Naive thymus-derived CD8-positive, alpha-beta T cell (primary cell): ENCODE data around the gene ANO8. TPM values are rescaled to one million over a fixed set of nuclear protein-coding genes. Genes with fewer than 3 reads are reported as not detected.
A peak's percentile ranks its signal among the peaks of the same experiment; 100 is the strongest.

Experiments used
- ATAC-seq, 2 donors: fragments of 150-1000 bp; cut with Tn5 transposase in 1 of 2; sonication (Bioruptor Pico), chemical (Tn5 transposase) in 1 of 2; 1 replicate in 1 of 2; 2 replicates in 1 of 2; pipeline ENCODE4 v1.10.0; 2021; ENCODE audit warnings: mild to moderate bottlenecking in 2 of 2, moderate library complexity in 2 of 2
- POLR2A ChIA-PET: fragments of 350-600 bp; sonication (Branson Sonifier 250); formaldehyde crosslinking; loops from one replicate; lab custom pipeline; 2021; ENCODE audit warnings: antibody characterized with exemption; lab: Charles Lee
- DNase-seq, 10 donors: peaks; one replicate each; pipeline versions ENCODE4 v3.0.0 to v3.0.0-alpha.2; 2020 to 2022
- H3K27ac Mint-ChIP-seq, 10 donors: one replicate each; pipeline ENCODE4 v1.8.0; 2020 to 2022; ENCODE audit warnings: mild to moderate bottlenecking in 10 of 10, mixed read lengths in 10 of 10, moderate library complexity in 4 of 10, inconsistent platforms in 1 of 10
- H3K27me3 Mint-ChIP-seq, 5 donors: one replicate each; pipeline ENCODE4 v1.8.0; 2021 to 2022; ENCODE audit warnings: mixed read lengths in 5 of 5
- H3K36me3 Mint-ChIP-seq, 3 donors: one replicate each; pipeline ENCODE4 v1.8.0; 2020 to 2022; ENCODE audit warnings: mixed read lengths in 3 of 3, mild to moderate bottlenecking in 2 of 3, inconsistent platforms in 1 of 3
- H3K4me1 Mint-ChIP-seq, 4 donors: one replicate each; pipeline ENCODE4 v1.8.0; 2021 to 2022; ENCODE audit warnings: mixed read lengths in 4 of 4
- H3K4me3 Mint-ChIP-seq, 10 donors: one replicate each; pipeline ENCODE4 v1.8.0; 2020 to 2022; ENCODE audit warnings: mild to moderate bottlenecking in 10 of 10, mixed read lengths in 10 of 10, moderate library complexity in 6 of 10, inconsistent platforms in 1 of 10
- H3K9me3 Mint-ChIP-seq, 9 donors: one replicate each; pipeline ENCODE4 v1.8.0; 2020 to 2022; ENCODE audit warnings: mixed read lengths in 9 of 9, mild to moderate bottlenecking in 3 of 9, inconsistent platforms in 1 of 9, moderate library complexity in 1 of 9
- polyA plus RNA-seq, 3 donors: library from polyadenylated mRNA; unstranded; fragments of 300-500 nt; fragmentation: Illumina TruSeq; gene quantifications; one replicate each; pipeline ENCODE4 v1.2.3, GENCODE V29; 2021
- total RNA-seq, 8 experiments: library from RNA in 2 of 8; stranded (reverse) in 2 of 8; gene quantifications; one replicate each; pipeline ENCODE4 v1.2.3 and lab custom pipeline; 2021 to 2026

The ANO8 gene
- total and polyA plus RNA-seq, 5 experiments from 2014 or later, result 0.08 to 18.4 (median 0.29) TPM

DNA sequence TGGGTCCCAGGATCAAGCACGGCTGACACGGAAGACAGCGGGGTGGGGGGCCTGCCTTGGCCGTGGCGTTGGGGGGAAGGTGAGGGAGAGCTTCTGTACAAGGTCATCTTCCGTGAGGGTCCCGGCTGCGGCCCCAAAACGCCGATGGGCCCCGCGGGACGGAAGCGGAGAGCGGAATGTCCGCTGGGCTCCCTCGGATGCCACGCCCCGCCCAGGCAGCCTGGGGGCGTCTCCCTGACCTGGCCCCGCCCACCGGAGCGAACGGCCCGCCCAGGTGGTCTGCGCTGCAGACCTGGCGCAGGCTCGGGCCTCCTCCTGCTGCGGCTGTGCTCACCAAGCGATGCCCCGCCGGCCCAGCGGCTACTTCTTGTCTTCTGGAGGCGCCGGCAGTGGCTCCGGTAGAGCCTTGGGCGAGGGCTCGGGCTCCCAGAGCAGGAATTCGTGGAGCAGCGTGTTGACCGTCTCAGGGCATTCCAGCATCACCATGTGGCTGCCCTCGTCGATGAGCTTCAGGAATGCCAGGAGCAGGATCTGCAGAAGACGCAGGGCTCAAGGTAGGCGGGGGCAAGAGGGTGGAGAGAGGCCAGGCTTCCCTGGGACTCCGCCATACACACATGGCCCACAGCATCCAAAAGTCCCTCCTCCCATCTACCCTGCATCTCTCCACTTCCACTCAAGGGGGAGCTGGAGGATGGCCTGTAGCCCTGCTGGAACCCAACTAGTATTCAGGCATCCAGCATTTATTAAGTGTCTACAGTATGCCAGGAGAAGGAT, 42.2 kb downstream of the ANO8 start:
- Mint-ChIP-seq H3K4me1 (peaks cover 0 to 13% (median 6%) of the 10 kb centered on the region in 4 donors), H3K27ac (peak overlapping the region in 9 of 10 donors; percentile 16 to 94 (median 80)), H3K36me3 (peaks cover 0 to 8% (median 0%) of the 10 kb centered on the region in 3 donors), H3K9me3 (no peaks in the 10 kb centered on the region), H3K4me3 (peak overlapping the region; percentile 87 to 94 (median 90)), H3K27me3 (peaks cover 0 to 1% (median under 1%) of the 10 kb centered on the region in 5 donors)
- peak; percentile 95 to 97 for ATAC-seq
- POLR2A ChIA-PET, result interaction anchor here (0.6 to 2.2 kb wide), 13 partner anchors 10 to 512 kb away, joined by 3 to 21 read pairs (median 5); partner anchors contain the start of genes ABHD8, ANKLE1, BABAM1 and BST2
- peak; percentile 69 to 86 (median 79) for DNase-seq

DNA sequence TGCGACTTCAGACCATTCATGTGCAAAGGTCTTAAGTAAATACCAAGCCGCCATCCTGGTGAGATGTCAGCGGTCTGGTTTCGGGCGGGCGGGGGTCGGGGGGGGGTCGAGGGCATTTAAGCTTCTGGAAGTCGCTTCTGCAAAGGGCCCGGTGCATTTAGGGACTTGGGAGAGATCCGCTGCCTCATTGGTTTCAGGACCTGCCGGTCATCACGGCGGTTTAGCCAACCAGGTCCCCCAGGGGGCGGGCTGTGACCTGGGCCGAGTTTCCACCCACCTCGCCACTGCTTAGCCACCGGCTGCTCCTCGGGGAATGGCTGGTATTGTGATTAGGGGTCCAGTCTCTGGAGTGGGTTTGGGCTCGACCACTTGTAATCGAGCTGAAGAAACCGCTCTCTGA, 45.2 kb downstream of the ANO8 start:
- Mint-ChIP-seq H3K36me3 (no peaks in the 10 kb centered on the region), H3K4me3 (no peak overlapping the region), H3K9me3 (no peaks in the 10 kb centered on the region), H3K27me3 (peaks cover 0 to 2% (median 1%) of the 10 kb centered on the region in 5 donors), H3K4me1 (peaks cover 0 to 9% (median 5%) of the 10 kb centered on the region in 4 donors), H3K27ac (no peak overlapping the region)
- DNase-seq (peak in 3 of 10 donors; percentile 17 to 54 (median 31)), ATAC-seq (no peak)
- POLR2A ChIA-PET, result interaction anchor here (0.6 to 0.7 kb wide), 2 partner anchors 31 to 223 kb away, joined by 3 read pairs; no protein-coding TSS in a partner anchor

DNA sequence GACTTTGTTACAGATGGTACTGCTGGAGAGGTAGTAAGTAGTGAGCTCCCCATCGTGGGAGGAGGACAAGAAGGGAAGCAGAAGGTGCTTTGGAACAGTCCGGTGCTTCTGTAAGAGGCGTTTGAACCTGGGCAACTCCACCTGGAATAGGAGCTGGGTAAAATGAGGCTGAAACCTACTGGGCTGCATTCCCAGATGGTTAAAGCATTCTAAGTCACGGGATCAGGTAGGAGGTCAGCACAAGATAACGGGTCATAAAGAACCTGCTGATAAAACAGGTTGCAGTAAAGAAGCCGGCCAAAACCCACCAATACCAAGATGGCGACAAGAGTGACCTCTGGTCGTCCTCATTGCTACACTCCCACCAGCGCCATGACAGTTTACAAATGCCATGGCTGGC, 47.9 kb downstream of the ANO8 start:
- peaks cover 2 to 8% (median 5%) of the 10 kb centered on the region in 4 donors for H3K4me1 Mint-ChIP-seq
- H3K36me3 Mint-ChIP-seq, result no peaks in the 10 kb centered on the region
- DNase-seq (no peak), ATAC-seq (no peak)
- H3K9me3 Mint-ChIP-seq, result no peaks in the 10 kb centered on the region
- peaks cover 0 to 2% (median 1%) of the 10 kb centered on the region in 5 donors for H3K27me3 Mint-ChIP-seq
- POLR2A ChIA-PET, result no interaction called here
- no peak overlapping the region for H3K4me3 Mint-ChIP-seq
- H3K27ac Mint-ChIP-seq, result peak overlapping the region in 1 of 10 donors; percentile 73

DNA sequence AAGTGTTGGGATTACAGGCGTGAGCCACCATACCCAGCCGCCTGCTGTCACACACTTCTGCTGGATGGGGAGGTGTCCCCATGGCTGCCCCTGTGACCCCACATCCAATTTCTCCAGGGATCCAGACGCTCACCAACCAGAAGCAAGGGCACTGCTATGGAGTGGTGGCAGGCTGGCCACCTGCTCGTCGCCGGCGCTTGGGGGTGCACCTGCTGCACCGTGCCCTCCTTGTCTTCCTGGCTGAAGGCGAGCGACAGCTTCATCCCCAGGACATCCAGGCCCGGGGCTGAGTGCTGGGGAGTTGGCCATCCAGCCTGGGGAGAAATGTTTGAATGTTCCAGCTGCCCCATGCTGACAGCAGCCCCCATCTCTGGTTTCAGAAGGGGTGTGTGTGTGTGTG, 48.4 kb downstream of the ANO8 start:
- Mint-ChIP-seq H3K4me1 (peaks cover 4 to 10% (median 6%) of the 10 kb centered on the region in 4 donors), H3K27ac (no peak overlapping the region), H3K27me3 (peaks cover 0 to 2% (median 1%) of the 10 kb centered on the region in 5 donors), H3K4me3 (no peak overlapping the region), H3K9me3 (no peaks in the 10 kb centered on the region), H3K36me3 (no peaks in the 10 kb centered on the region)
- POLR2A ChIA-PET, result no interaction called here
- DNase-seq (no peak), ATAC-seq (no peak)

DNA sequence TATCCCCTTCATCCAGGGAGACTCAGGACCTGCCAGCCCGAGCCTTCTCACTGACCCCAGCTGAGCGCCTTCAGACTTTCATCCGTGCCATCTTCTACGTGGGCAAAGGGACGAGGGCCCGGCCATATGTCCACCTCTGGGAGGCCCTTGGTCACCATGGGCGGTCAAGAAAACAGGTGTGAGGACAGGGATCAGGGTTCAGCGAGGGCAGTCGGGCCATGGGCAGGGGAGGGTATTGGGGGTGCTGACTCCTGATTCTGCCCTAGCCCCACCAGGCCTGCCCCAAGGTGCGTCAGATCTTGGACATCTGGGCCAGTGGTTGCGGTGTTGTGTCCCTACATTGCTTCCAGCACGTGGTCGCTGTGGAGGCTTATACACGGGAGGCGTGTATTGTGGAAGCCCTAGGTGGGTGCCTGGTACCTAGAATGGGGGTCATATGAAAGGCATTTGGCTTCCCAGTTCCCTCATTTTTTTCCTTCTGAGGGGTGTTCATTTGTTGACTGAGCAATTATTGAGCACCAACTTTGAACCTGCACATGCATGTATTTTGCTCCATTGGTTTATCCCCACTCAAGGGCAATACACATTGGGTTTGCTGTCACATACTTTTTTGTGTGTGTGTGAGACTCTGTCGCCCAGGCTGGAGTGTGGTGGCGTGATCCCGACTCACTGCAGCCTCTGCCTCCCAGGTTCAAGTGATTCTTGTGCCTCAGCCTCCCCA, 49.1 kb downstream of the ANO8 start:
- Mint-ChIP-seq H3K36me3 (no peaks in the 10 kb centered on the region), H3K4me3 (peak overlapping the region in 1 of 10 donors; percentile 60), H3K9me3 (no peaks in the 10 kb centered on the region), H3K4me1 (peaks cover 4 to 11% (median 6%) of the 10 kb centered on the region in 4 donors), H3K27me3 (peaks cover 0 to 2% (median 1%) of the 10 kb centered on the region in 5 donors), H3K27ac (no peak overlapping the region)
- POLR2A ChIA-PET, result interaction anchor here (0.5 kb wide), 1 partner anchor 20 kb away, joined by 10 read pairs; no protein-coding TSS in a partner anchor
- no peak for DNase-seq
- ATAC-seq, result no peak

DNA sequence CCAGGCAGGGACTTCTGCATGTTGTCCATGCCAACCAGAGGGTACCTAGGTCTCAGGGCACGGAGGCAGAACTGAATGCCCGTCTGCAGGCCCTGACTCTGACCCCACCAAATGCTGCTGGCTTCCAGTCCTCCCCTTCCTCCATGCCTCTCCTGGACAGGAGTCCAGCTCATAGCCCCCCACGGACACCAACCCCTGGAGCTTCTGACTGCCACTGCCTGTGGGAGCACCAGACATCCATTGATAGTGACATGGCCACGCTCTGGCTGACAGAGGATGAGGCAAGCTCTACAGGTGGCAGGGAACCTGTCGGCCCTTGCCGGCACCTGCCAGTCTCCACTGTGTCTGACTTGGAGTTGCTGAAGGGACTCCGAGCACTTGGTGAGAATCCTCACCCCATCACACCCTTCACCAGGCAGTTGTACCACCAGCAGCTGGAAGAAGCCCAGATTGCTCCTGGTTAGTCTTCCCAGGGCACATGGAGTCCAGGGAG, 51.1 kb downstream of the ANO8 start:
- POLR2A ChIA-PET, result interaction anchor here (0.6 kb wide), 1 partner anchor 79 kb away, joined by 4 read pairs; no protein-coding TSS in a partner anchor
- Mint-ChIP-seq H3K4me1 (peaks cover 4 to 9% (median 6%) of the 10 kb centered on the region in 4 donors), H3K36me3 (peaks cover 0 to 3% (median 0%) of the 10 kb centered on the region in 3 donors), H3K4me3 (peak overlapping the region in 7 of 10 donors; percentile 28 to 81 (median 59)), H3K9me3 (no peaks in the 10 kb centered on the region), H3K27me3 (peaks cover 0 to 2% (median 1%) of the 10 kb centered on the region in 5 donors), H3K27ac (peak overlapping the region in 2 of 10 donors; percentile 20 to 43)
- ATAC-seq, result no peak
- no peak for DNase-seq

DNA sequence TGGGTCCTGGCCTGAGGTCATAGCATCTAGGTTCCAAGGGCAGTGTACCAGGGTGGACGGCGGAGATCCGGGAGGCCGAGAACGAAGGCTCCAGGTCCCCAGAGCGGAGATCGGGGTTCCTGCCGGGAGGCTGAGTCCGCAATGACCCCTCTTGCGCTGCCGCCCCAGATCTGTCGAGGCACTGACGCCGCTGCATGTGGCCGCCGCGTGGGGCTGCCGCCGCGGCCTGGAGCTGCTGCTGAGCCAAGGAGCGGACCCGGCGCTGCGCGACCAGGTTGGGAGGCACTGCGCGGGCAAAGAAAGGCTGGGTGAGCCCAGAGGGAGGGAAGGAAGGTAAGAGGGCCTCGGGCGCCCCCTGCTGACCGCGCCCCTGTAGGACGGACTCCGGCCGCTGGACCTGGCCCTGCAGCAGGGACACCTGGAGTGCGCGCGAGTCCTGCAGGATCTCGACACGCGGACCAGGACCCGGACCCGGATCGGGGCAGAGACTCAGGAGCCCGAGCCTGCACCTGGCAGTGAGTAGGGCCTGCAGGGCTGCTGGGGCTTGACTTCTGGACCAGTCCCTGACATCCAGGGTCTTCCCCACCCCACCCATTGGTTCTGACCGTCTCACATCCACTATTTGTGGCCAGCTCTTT, 52.0 kb downstream of the ANO8 start:
- ATAC-seq (peak; percentile 91 to 94), DNase-seq (peak; percentile 63 to 89 (median 78))
- Mint-ChIP-seq H3K4me1 (peaks cover 4 to 9% (median 6%) of the 10 kb centered on the region in 4 donors), H3K9me3 (no peaks in the 10 kb centered on the region), H3K36me3 (peaks cover 0 to 7% (median under 1%) of the 10 kb centered on the region in 3 donors), H3K27me3 (peaks cover 0 to 2% (median 0%) of the 10 kb centered on the region in 5 donors), H3K4me3 (peak overlapping the region; percentile 76 to 91 (median 83)), H3K27ac (no peak overlapping the region)
- POLR2A ChIA-PET, result interaction anchor here (1.5 to 3.9 kb wide), 3 partner anchors 10 to 22 kb away, joined by 4 to 20 read pairs (median 5); partner anchors contain the start of gene BABAM1

DNA sequence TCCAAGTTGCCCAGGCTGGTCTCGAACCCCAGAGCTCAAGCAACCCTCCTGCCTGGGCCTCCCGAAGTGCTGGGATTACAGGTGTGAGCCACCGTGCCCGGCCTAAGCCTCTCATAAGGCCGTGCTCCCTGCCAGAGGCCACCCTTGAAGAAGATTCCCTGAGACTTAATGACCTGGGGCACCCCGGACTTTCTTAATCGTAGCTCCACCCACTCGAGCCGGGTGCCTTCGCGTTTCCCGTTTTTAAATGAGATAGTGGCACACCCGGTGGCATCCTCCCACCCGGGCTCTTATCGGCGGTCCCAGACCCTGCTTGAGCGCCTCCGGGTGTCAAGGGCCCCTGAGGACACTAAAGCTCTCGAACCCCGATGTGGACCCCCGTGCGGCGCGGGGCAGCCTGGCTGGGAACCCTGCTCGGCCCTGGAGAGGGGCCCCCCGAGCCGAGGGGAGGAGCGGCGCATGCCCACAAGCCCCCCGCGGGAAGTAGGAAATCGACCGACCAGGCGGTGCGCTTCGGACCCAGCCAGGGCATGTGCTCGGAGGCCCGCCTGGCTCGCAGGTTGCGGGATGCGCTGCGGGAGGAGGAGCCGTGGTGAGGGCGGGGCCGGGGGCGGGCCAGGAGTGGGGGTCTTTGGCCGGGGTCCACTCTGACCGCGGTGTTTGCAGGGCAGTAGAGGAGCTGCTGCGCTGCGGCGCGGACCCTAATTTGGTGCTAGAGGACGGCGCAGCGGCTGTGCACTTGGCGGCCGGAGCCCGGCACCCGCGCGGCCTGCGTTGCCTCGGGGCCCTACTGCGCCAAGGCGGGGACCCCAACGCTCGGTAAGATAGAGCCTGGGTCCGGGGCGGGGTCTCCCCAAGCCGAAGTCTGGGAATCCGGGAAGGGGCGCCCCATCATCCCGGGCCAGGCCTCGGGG, 53.0 kb downstream of the ANO8 start, which contains the start of gene ANKLE1:
TSS of gene ANKLE1 (plus strand) at position 511 of the 914 bp plus-strand sequence. CDS start at position 531, 20 bp downstream.
- Mint-ChIP-seq H3K4me1 (peaks cover 5 to 10% (median 6%) of the 10 kb centered on the region in 4 donors), H3K27me3 (no peaks in the 10 kb centered on the region), H3K36me3 (peaks cover 0 to 16% (median 3%) of the 10 kb centered on the region in 3 donors), H3K4me3 (peak within 1 kb of the TSS; percentile 76 to 91 (median 83)), H3K9me3 (no peaks in the 10 kb centered on the region), H3K27ac (peak within 1 kb of the TSS in 3 of 10 donors; percentile 14 to 56 (median 33))
- peak in 4 of 10 donors; percentile 22 to 41 (median 32) for DNase-seq
- POLR2A ChIA-PET, result interaction anchor here (0.6 to 3.9 kb wide), 11 partner anchors 11 to 173 kb away, joined by 3 to 20 read pairs (median 4); partner anchors contain the start of genes BABAM1, OCEL1 and USHBP1
- peak; percentile 36 to 50 for ATAC-seq

DNA sequence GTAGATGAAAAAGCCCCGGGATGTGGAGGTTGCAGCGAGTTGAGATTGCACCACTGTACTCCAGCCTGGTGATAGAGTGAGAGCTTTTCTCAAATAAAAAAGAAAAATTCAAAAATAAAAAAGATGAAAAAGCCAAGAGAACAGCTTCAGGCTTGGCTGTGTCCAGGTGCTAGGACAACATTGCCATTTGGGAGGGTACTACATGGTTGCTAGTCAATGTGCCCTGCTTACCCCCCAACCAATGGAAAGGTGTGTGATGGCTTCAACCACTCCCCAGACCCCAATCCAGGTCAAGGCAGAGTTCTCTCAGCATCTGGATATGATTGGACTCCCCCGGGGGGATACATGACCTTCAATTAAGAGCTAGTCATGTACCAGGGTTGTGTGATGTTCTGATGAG, 55.2 kb downstream of the ANO8 start:
- Mint-ChIP-seq H3K27ac (no peak overlapping the region), H3K36me3 (peaks cover 0 to 34% (median 10%) of the 10 kb centered on the region in 3 donors), H3K4me3 (peak overlapping the region in 2 of 10 donors; percentile 10 to 13), H3K27me3 (no peaks in the 10 kb centered on the region), H3K4me1 (peaks cover 5 to 13% (median 6%) of the 10 kb centered on the region in 4 donors), H3K9me3 (no peaks in the 10 kb centered on the region)
- ATAC-seq (no peak), DNase-seq (no peak)
- POLR2A ChIA-PET, result interaction anchor here (1.3 to 3.9 kb wide), 2 partner anchors 12 to 13 kb away, joined by 6 to 20 read pairs; partner anchors contain the start of gene BABAM1

DNA sequence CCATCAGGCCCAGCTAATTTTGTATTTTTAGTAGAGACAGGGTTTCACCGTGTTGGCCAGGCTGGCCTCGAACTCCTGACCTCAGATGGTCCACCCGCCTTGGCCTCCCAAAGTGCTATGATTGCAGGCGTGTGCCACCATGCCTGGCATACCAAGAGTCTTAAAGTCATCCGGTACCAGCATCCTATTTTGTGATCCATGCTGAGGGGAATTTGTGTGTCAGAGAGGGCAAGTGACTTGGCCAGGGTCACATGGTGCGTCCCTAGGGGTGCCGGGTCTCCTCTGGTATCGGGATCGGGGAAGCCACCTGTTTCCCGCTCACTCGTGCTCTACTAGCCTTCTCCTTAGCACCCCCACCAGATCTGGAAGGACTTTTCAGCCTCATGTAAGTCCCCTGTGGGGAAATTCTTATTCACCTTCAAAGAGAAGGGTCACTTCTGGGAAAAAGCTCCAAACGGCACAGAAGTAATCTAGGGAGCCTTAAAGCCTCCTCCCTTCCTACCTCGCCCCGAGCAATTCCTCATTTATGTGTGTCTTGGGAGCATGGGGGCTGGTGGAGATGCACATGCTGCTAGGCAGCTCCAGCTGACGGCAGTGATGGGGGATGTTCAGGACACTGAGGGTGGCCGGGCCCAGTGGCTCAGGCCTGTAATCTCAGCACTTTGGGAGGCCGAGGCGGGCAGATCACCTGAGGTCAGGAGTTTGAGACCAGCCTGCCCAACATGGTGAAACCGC, 59.0 kb downstream of the ANO8 start:
- ATAC-seq, result no peak
- DNase-seq, result no peak
- H3K36me3 Mint-ChIP-seq, result peaks cover 0 to 64% (median 21%) of the 10 kb centered on the region in 3 donors
- no peaks in the 10 kb centered on the region for H3K27me3 Mint-ChIP-seq
- H3K4me3 Mint-ChIP-seq, result no peak overlapping the region
- H3K4me1 Mint-ChIP-seq, result peaks cover 0 to 7% (median 1%) of the 10 kb centered on the region in 4 donors
- H3K9me3 Mint-ChIP-seq, result no peaks in the 10 kb centered on the region
- H3K27ac Mint-ChIP-seq, result no peak overlapping the region
- POLR2A ChIA-PET, result no interaction called here
